Activated B cell treated with CpG ODN at 0.5 μM for 24 hours (primary cell): ENCODE results near the gene HYLS1. TPM values are rescaled to one million over a fixed set of nuclear protein-coding genes. Genes with fewer than 3 reads are reported as not detected.

ENCODE experiments used
- ATAC-seq: fragments of 200-7000 bp; cut with Tn5 transposase; one replicate; pipeline ENCODE4 v1.10.0; 2021; ENCODE audit warnings: low read depth, mild to moderate bottlenecking, moderate library complexity
- CTCF ChIA-PET: fragments of 350-600 bp; sonication (Branson Sonifier 250); formaldehyde crosslinking; loops from one replicate; lab custom pipeline; 2021; ENCODE audit warnings: antibody characterized with exemption; lab: Charles Lee
- POLR2A ChIA-PET: fragments of 350-600 bp; sonication (Branson Sonifier 250); formaldehyde crosslinking; loops from one replicate; lab custom pipeline; 2021; ENCODE audit warnings: antibody characterized with exemption; lab: Charles Lee
- DNase-seq: peaks from one replicate; pipeline ENCODE4 v3.0.0; 2022
- H3K27ac Mint-ChIP-seq: one replicate; pipeline ENCODE4 v1.8.0; 2020; ENCODE audit warnings: mixed read lengths
- H3K27me3 Mint-ChIP-seq: one replicate; pipeline ENCODE4 v1.8.0; 2021; ENCODE audit warnings: mixed read lengths
- H3K36me3 Mint-ChIP-seq: one replicate; pipeline ENCODE4 v1.8.0; 2021; ENCODE audit warnings: low read depth, mixed read lengths
- H3K4me1 Mint-ChIP-seq: one replicate; pipeline ENCODE4 v1.8.0; 2021; ENCODE audit warnings: mixed read lengths
- H3K4me3 Mint-ChIP-seq: one replicate; pipeline ENCODE4 v1.8.0; 2020; ENCODE audit warnings: mild to moderate bottlenecking, mixed read lengths
- H3K9me3 Mint-ChIP-seq: one replicate; pipeline ENCODE4 v1.8.0; 2020; ENCODE audit warnings: mixed read lengths
- CTCF ChIP-seq: fragments of 200-600 bp; IDR thresholded peaks from one replicate; pipeline ENCODE4 v1.8.0; 2022; ENCODE audit warnings: antibody characterized with exemption, mild to moderate bottlenecking
- intact Hi-C: fragments of 100-400 bp; cut with micrococcal nuclease; formaldehyde crosslinking; loops from one replicate; pipeline ENCODE4 v1.15.1; 2024
- total RNA-seq: library from RNA; stranded (reverse); gene quantifications from 2 replicates; pipeline ENCODE4 v1.2.3, GENCODE V29; 2022

Gene HYLS1
- total RNA-seq, 1 donor from 2014 or later: 9.0 TPM

GRCh38 chr11:125892071-125892470 is 4.6 kb downstream of the HYLS1 start:
- H3K36me3 Mint-ChIP-seq: peaks cover 55% of the 10 kb centered on the region
- ATAC-seq: no peak
- ChIA-PET POLR2A (interaction anchor here (1.2 kb wide), 1 partner anchor 11 kb away, joined by 3 read pairs; the partner anchor contains the start of gene PUS3), CTCF (no interaction called here)
- no peak overlapping the region for H3K27ac Mint-ChIP-seq
- intact Hi-C loops: no loop called here
- H3K27me3 Mint-ChIP-seq: peaks cover 3% of the 10 kb centered on the region
- no peak overlapping the region for H3K4me3 Mint-ChIP-seq
- peaks cover 12% of the 10 kb centered on the region for H3K4me1 Mint-ChIP-seq
- no peaks in the 10 kb centered on the region for H3K9me3 Mint-ChIP-seq
- DNase-seq: no peak
- no peak for TF ChIP-seq CTCF

- DNase-seq (no peak), ATAC-seq (no peak)
- CTCF ChIA-PET: no interaction called here
- POLR2A ChIA-PET: no interaction called here
- peaks cover 58% of the 10 kb centered on the region for H3K36me3 Mint-ChIP-seq
- no peak overlapping the region for H3K27ac Mint-ChIP-seq
- no peak for TF ChIP-seq CTCF
- no peak overlapping the region for H3K4me3 Mint-ChIP-seq
- intact Hi-C loops: no loop called here
- H3K9me3 Mint-ChIP-seq: no peaks in the 10 kb centered on the region
- H3K27me3 Mint-ChIP-seq: no peaks in the 10 kb centered on the region
- peaks cover 8% of the 10 kb centered on the region for H3K4me1 Mint-ChIP-seq
Observed at GRCh38 chr11:125892994-125893393, 5.5 kb downstream of the HYLS1 start.

GRCh38 chr11:125901872-125902271 is 14.4 kb downstream of the HYLS1 start:
- Mint-ChIP-seq H3K36me3 (peaks cover 39% of the 10 kb centered on the region), H3K27me3 (peaks cover 19% of the 10 kb centered on the region), H3K4me1 (peaks cover 31% of the 10 kb centered on the region), H3K27ac (no peak overlapping the region), H3K9me3 (no peaks in the 10 kb centered on the region), H3K4me3 (peak overlapping the region; percentile 74)
- TF ChIP-seq CTCF: no peak
- ChIA-PET POLR2A (interaction anchor here (0.7 to 2.7 kb wide), 2 partner anchors 8 to 15 kb away, joined by 4 to 64 read pairs; partner anchors contain the start of gene HYLS1), CTCF (no interaction called here)
- DNase-seq: no peak
- ATAC-seq: no peak
- intact Hi-C loops: loop anchor here (2.0 to 5.0 kb wide), 2 partner anchors 160 to 367 kb away; partner anchors contain the start of genes CDON, FOXRED1 and SRPRA

- intact Hi-C loops: loop anchor here (2.0 to 5.0 kb wide), 2 partner anchors 160 to 366 kb away; partner anchors contain the start of genes CDON, FOXRED1 and SRPRA
- Mint-ChIP-seq H3K27me3 (peaks cover 19% of the 10 kb centered on the region), H3K27ac (peak overlapping the region; percentile 88), H3K36me3 (peaks cover 36% of the 10 kb centered on the region), H3K9me3 (no peaks in the 10 kb centered on the region), H3K4me1 (peaks cover 31% of the 10 kb centered on the region), H3K4me3 (peak overlapping the region; percentile 94)
- POLR2A ChIA-PET: interaction anchor here (0.6 to 2.7 kb wide), 9 partner anchors 9 to 949 kb away, joined by 3 to 64 read pairs (median 4); partner anchors contain the start of genes CCDC15, CHEK1, DCPS and HYLS1
- TF ChIP-seq CTCF: no peak
- DNase-seq: no peak
- ATAC-seq: no peak
- CTCF ChIA-PET: interaction anchor here (1.0 to 1.6 kb wide), 3 partner anchors 15 to 277 kb away, joined by 3 to 13 read pairs (median 3); partner anchors contain the start of gene HYLS1
Observed at GRCh38 chr11:125902277-125902926, 14.9 kb downstream of the HYLS1 start.
